LNCAP (cell line): ENCODE measurements around the gene HELQ.

Experiments
- CTCF ChIP-seq: fragments of 450-650 bp; IDR thresholded peaks from 2 replicates; pipeline ENCODE4 v1.5.1; 2017; ENCODE audit warnings: mild to moderate bottlenecking

Gene HELQ

DNA sequence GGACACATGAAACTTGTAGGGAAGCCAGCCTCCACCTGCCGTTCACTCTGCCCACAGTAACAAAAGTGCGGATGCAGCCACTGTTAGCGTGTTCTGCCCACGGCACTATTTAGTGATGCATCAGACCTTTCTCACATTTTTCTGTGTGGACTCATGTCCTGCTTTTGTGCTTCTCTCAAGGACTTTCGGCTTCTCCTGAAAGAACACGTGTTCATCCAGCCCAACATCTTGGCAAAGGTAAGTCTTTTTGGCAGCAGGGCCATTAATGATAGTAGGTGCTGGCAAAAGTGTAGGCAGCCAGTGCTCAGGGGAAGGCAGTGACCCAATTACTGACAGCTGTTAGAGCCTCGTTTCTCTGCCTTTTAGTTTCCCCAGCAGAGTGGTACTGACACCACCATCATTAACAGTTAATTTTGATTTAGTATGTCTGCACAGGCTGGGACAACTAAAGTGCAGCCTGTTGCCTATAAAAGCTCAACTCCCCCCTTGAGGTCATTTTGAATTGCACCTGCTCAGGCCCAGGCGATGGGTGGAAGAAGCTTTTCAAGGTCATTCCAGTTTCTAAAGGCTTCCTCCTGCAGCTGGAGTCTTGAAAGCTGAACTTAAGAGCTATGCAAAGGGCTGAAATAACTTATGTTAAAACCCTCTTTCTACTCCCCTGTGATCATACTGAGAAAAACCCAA lies 66.4 kb downstream of the HELQ start:
- TF ChIP-seq CTCF: no peak

DNA sequence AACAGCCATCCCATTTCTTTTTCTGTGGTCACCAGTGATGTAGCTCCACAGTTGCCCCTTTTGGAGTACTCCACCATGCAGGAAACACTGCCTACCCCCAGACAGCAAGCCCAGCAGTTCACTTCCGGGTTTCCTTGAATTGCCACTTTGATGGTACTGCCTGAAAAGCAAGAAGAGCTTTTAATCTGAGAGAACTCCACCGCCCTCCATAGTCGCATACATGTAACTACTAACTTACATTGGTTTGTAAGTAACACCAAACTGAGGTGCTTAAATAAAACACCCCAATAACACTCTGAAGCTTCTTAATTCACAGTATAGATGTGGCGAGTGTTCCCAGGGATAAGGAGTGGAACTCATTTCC lies 67.3 kb downstream of the HELQ start:
- no peak for TF ChIP-seq CTCF

GRCh38 chr4:83387476-83388312 lies 67.9 kb downstream of the HELQ start:
- no peak for TF ChIP-seq CTCF

DNA sequence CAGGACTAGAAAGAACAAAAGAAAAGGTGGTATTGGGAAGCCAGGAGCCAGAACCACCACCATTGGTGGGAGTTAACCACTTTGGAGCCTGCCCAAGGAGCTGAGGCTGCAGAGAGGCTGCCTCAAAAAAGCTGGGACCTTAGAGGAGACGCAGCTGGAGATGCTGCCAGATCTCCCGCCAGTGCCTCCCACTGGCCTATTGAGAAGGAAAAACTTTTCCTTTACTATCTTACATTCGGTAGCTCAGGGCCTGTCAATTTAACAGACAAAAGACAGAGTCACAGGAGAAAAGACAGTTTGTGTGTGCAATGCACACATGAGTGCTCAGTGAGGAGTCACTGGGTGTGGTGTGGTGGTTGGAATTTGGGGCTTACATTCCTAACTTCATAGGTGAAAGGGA lies 68.6 kb downstream of the HELQ start:
- no peak for TF ChIP-seq CTCF

GRCh38 chr4:83382850-83383249 lies 72.8 kb downstream of the HELQ start:
- no peak for TF ChIP-seq CTCF

DNA sequence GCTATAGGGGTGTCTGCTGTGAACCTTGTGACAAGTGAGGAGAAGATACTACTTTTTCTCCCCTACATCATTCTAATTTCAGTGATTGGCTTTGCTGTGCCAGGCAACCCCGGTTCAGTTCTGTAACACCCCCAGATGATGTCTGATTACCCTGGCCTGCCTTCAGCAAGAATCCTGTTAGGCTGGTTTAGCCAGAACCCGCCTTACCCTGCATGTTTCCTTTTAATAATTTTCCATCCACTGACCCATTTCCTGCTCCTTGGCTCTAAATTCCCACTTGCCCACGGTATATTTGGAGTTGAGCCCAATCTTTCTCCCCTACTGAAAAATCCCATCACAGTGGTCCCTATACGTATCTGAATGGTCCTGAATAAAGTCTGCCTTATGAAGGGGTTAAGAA lies 74.5 kb downstream of the HELQ start:
- TF ChIP-seq CTCF: no peak

DNA sequence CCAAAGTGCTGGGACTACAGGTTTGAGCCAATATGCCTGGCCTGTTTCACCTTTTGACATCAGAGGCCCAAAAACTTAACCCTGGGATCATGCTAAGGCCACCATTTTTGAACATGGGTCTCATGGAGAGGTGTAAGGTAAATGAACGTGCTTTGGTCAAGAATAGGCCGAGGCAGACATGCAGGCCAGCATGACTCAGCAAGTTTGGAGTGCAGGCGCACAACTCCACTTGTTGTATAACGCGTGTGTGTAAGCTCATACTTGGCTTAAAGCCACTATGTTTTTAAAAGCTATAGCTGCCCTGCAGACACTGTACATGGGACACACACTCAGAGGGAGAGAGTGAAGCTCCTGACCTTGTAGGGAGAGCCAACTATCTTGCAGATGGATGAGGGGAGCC lies 77.2 kb downstream of the HELQ start:
- no peak for TF ChIP-seq CTCF
